HepG2 (cell line): ENCODE results near the gene PGC. TPM values are rescaled to one million over a fixed set of nuclear protein-coding genes. Genes with fewer than 3 reads are reported as not detected.

Experiments used
- FOXA3 ChIP-seq: IDR thresholded peaks from 2 replicates; pipeline ENCODE4 v1.6.1; 2016; ENCODE audit warnings: missing genetic modification reagents, missing compliant biosample characterization
- JUND ChIP-seq: sonication (generic); formaldehyde crosslinking; IDR thresholded peaks from 2 replicates; pipeline ENCODE4 v1.8.0; 2022; ENCODE audit warnings: mild to moderate bottlenecking, missing genetic modification reagents
- MAF1 ChIP-seq: sonication (generic); formaldehyde crosslinking; IDR thresholded peaks from 2 replicates; pipeline ENCODE4 v1.5.0; 2020; ENCODE audit warnings: missing genetic modification reagents, borderline replicate concordance
- RCOR2 ChIP-seq: IDR thresholded peaks from 2 replicates; pipeline ENCODE4 v1.6.1; 2016; ENCODE audit warnings: missing biosample characterization, missing genetic modification reagents
- ZNF263 ChIP-seq: sonication (generic); formaldehyde crosslinking; IDR thresholded peaks from 2 replicates; pipeline ENCODE4 v1.4.0; 2020; ENCODE audit warnings: missing genetic modification reagents
- ZNF333 ChIP-seq: sonication (generic); formaldehyde crosslinking; IDR thresholded peaks from 2 replicates; pipeline ENCODE4 v1.4.0; 2020; ENCODE audit warnings: mild to moderate bottlenecking, missing genetic modification reagents, borderline replicate concordance
- ZNF770 ChIP-seq: sonication (generic); formaldehyde crosslinking; IDR thresholded peaks from 2 replicates; pipeline ENCODE4 v1.5.0; 2020; ENCODE audit warnings: mild to moderate bottlenecking, missing genetic modification reagents
- ZNF788 ChIP-seq: sonication (generic); formaldehyde crosslinking; IDR thresholded peaks from 2 replicates; pipeline ENCODE4 v1.5.0; 2020; ENCODE audit warnings: mild to moderate bottlenecking, missing genetic modification reagents, borderline replicate concordance
- ZNF800 ChIP-seq: sonication (generic); formaldehyde crosslinking; IDR thresholded peaks from 2 replicates; pipeline ENCODE4 v1.4.0; 2020; ENCODE audit warnings: missing genetic modification reagents
- polyA plus RNA-seq, 8 experiments: library from polyadenylated mRNA; depleted of rRNA in 3 of 8; stranded (reverse) in 7 of 8; unstranded in 1 of 8; fragments of >200 nt; fragmentation: Illumina TruSeq in 4 of 8; extraction: Trizol in 4 of 8; gene quantifications; 2 replicates each; pipeline versions ENCODE4 v1.2.1 to v1.2.3, GENCODE V29; 2011 to 2016; ENCODE audit warnings: low read depth in 4 of 8, missing spikeins in 1 of 8, mixed read lengths in 1 of 8; ENCODE audit not compliant: insufficient read depth in 1 of 8
- total RNA-seq, 5 experiments: library from RNA; depleted of rRNA; stranded (reverse); fragments of >200 nt; fragmentation: Illumina TruSeq; extraction: Trizol; gene quantifications; 2 replicates each; pipeline ENCODE4 v1.2.3, GENCODE V29; 2016; ENCODE audit warnings: low read depth in 1 of 5
- TF ChIP-seq, protein P1 (sequence below), 2 experiments: fragments of 450-650 bp in 1 of 2; sonication (generic) in 1 of 2; formaldehyde crosslinking in 1 of 2; IDR thresholded peaks; 2 replicates each; pipeline versions ENCODE4 v1.6.1 to v1.8.0; 2016 to 2022; ENCODE audit warnings: antibody characterized with exemption in 1 of 2, mild to moderate bottlenecking in 1 of 2, missing genetic modification reagents in 1 of 2
- TF ChIP-seq, protein P2 (sequence below): IDR thresholded peaks from 2 replicates; pipeline ENCODE4 v1.6.1; 2018; ENCODE audit warnings: missing genetic modification reagents, mild to moderate bottlenecking, missing compliant biosample characterization
- TF ChIP-seq, protein P3 (sequence below): sonication (generic); formaldehyde crosslinking; IDR thresholded peaks from 2 replicates; pipeline ENCODE4 v1.4.0; 2020; ENCODE audit warnings: mild to moderate bottlenecking, missing genetic modification reagents

The PGC gene
- total and polyA plus RNA-seq, 2 of the 13 experiments (the other 11 are each of a cell fraction or from before 2014, with no cell fraction given) = 426 to 502 TPM

- TF ChIP-seq, protein P1, sequence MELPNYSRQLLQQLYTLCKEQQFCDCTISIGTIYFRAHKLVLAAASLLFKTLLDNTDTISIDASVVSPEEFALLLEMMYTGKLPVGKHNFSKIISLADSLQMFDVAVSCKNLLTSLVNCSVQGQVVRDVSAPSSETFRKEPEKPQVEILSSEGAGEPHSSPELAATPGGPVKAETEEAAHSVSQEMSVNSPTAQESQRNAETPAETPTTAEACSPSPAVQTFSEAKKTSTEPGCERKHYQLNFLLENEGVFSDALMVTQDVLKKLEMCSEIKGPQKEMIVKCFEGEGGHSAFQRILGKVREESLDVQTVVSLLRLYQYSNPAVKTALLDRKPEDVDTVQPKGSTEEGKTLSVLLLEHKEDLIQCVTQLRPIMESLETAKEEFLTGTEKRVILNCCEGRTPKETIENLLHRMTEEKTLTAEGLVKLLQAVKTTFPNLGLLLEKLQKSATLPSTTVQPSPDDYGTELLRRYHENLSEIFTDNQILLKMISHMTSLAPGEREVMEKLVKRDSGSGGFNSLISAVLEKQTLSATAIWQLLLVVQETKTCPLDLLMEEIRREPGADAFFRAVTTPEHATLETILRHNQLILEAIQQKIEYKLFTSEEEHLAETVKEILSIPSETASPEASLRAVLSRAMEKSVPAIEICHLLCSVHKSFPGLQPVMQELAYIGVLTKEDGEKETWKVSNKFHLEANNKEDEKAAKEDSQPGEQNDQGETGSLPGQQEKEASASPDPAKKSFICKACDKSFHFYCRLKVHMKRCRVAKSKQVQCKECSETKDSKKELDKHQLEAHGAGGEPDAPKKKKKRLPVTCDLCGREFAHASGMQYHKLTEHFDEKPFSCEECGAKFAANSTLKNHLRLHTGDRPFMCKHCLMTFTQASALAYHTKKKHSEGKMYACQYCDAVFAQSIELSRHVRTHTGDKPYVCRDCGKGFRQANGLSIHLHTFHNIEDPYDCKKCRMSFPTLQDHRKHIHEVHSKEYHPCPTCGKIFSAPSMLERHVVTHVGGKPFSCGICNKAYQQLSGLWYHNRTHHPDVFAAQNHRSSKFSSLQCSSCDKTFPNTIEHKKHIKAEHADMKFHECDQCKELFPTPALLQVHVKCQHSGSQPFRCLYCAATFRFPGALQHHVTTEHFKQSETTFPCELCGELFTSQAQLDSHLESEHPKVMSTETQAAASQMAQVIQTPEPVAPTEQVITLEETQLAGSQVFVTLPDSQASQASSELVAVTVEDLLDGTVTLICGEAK (IDR thresholded peaks at IDR 0.05) = no peak
- TF ChIP-seq, protein P1 (CRISPR knock-in tag; IDR thresholded peaks at IDR 0.05) = no peak
- TF ChIP-seq RCOR2 (CRISPR knock-in tag) (no peak), ZNF263 (peak; percentile 20; the same call in 1 of the 2 replicates), ZNF333 (no peak), ZNF788 (CRISPR knock-in tag) (no peak), JUND (no peak), ZNF800 (CRISPR knock-in tag) (no peak), FOXA3 (CRISPR knock-in tag) (no peak), ZNF770 (CRISPR knock-in tag) (no peak), MAF1 (CRISPR knock-in tag) (no peak)
- TF ChIP-seq, protein P2, sequence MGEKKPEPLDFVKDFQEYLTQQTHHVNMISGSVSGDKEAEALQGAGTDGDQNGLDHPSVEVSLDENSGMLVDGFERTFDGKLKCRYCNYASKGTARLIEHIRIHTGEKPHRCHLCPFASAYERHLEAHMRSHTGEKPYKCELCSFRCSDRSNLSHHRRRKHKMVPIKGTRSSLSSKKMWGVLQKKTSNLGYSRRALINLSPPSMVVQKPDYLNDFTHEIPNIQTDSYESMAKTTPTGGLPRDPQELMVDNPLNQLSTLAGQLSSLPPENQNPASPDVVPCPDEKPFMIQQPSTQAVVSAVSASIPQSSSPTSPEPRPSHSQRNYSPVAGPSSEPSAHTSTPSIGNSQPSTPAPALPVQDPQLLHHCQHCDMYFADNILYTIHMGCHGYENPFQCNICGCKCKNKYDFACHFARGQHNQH (CRISPR knock-in tag) = no peak
- TF ChIP-seq, protein P3, sequence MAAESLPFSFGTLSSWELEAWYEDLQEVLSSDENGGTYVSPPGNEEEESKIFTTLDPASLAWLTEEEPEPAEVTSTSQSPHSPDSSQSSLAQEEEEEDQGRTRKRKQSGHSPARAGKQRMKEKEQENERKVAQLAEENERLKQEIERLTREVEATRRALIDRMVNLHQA (CRISPR knock-in tag) = no peak
Measured at GRCh38 chr6:41724586-41725501, 22.4 kb downstream of the PGC start (continued).
